Suprapubic skin (tissue), 4 donors: ENCODE data around the gene MLKL.

Experiments
- CTCF ChIP-seq, 2 donors: fragments of 200-600 bp in 1 of 2; fragments of 450-650 bp in 1 of 2; sonication (generic) in 1 of 2; IDR thresholded peaks; one replicate each; pipeline ENCODE4 v1.5.1; 2016 to 2019; ENCODE audit warnings: antibody characterized with exemption in 2 of 2, mild to moderate bottlenecking in 1 of 2, moderate library complexity in 1 of 2
- EP300 ChIP-seq: sonication (generic); formaldehyde crosslinking; IDR thresholded peaks from one replicate; pipeline ENCODE4 v1.6.1; 2017; ENCODE audit warnings: antibody characterized with exemption
- POLR2A ChIP-seq, 2 donors: fragments of 450-650 bp; IDR thresholded peaks; one replicate each; pipeline ENCODE4 v1.6.1; 2017; ENCODE audit warnings: antibody characterized with exemption in 2 of 2, mild to moderate bottlenecking in 2 of 2, moderate library complexity in 2 of 2
- POLR2AphosphoS5 ChIP-seq, 3 donors: sonication (generic); formaldehyde crosslinking; IDR thresholded peaks; one replicate each; pipeline ENCODE4 v1.6.1; 2017; ENCODE audit warnings: antibody characterized with exemption in 3 of 3

GRCh38 chr16:74739275-74739674 lies 38.6 kb upstream of the MLKL start:
- TF ChIP-seq POLR2A (IDR thresholded peaks at IDR 0.05): no peak
- TF ChIP-seq POLR2AphosphoS5 (IDR thresholded peaks at IDR 0.05): no peak
- no peak for TF ChIP-seq CTCF (IDR thresholded peaks at IDR 0.05)
- no peak for TF ChIP-seq EP300
